GM12874 (cell line): ENCODE data around the gene GPR152.

Source experiments
- TF ChIP-seq, protein P1 (sequence below): IDR thresholded peaks from 2 replicates; pipeline ENCODE4 v1.5.1; 2011; ENCODE audit warnings: low read depth, mild to moderate bottlenecking, control low read depth, low read length, moderate library complexity; ENCODE audit not compliant: insufficient read depth

Gene GPR152

DNA sequence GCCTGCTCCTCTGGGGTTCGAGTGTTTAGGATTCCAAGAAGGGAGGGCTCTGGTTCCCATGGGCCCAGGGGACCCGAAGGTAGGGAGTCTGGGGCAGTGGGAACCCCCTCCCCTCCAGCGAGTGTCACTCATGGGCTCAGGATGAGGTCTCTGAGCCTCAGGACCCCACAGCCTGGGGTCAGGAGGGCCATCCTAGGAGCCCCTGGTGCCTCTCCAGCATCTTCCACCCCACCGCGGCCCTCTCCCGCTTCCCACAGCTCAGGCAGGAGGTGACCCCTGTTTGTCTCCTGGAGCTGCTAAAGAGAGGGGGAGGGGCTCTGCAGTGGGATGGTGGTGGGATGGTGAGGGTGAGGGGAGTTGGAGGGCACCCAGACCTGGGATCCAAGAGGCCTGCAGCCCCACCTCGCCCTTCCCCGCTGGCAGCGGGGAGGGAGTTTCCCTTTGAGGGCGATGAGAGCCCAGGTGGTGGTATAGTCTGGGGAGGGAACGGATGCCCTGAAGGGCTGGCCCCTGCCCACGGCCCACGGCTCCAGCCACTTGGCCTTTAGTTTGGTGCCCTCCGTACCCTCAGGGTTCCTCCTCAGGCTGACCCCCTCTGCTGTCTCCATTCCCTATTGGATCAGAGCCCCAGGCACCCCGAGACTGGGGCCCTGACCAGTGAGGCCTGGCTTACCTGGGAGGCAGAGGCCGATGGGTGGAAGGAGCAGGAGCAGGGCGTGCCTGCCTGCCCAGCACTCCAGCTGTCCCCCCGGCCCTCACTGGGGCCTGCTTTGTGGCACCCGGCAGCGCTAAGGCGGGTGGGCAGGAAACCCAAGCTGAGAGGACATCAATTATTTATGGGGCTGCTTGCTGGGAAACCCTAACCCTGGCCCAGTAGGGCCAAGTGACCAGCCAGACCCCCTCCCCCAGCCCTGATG lies 1.5 kb upstream of the GPR152 start:
- TF ChIP-seq, protein P1, sequence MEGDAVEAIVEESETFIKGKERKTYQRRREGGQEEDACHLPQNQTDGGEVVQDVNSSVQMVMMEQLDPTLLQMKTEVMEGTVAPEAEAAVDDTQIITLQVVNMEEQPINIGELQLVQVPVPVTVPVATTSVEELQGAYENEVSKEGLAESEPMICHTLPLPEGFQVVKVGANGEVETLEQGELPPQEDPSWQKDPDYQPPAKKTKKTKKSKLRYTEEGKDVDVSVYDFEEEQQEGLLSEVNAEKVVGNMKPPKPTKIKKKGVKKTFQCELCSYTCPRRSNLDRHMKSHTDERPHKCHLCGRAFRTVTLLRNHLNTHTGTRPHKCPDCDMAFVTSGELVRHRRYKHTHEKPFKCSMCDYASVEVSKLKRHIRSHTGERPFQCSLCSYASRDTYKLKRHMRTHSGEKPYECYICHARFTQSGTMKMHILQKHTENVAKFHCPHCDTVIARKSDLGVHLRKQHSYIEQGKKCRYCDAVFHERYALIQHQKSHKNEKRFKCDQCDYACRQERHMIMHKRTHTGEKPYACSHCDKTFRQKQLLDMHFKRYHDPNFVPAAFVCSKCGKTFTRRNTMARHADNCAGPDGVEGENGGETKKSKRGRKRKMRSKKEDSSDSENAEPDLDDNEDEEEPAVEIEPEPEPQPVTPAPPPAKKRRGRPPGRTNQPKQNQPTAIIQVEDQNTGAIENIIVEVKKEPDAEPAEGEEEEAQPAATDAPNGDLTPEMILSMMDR = no peak

DNA sequence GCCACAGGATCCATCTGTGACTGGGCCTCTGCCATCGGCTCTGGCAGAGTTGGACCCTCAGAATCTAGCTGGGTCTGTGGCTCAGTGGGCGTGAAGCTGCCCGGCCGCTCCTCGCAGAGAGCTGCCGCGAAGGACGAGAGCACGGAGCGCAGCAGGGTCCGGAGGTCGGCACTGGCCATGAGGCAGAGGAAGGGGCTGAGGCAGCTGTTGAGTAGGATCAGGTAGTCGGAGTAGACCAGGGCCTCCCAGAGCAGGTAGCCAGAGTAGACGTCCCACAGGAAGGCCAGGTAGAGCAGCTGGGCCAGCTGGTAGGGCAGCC lies 912 bp downstream of the GPR152 start:
- TF ChIP-seq, protein P1 = no peak

DNA sequence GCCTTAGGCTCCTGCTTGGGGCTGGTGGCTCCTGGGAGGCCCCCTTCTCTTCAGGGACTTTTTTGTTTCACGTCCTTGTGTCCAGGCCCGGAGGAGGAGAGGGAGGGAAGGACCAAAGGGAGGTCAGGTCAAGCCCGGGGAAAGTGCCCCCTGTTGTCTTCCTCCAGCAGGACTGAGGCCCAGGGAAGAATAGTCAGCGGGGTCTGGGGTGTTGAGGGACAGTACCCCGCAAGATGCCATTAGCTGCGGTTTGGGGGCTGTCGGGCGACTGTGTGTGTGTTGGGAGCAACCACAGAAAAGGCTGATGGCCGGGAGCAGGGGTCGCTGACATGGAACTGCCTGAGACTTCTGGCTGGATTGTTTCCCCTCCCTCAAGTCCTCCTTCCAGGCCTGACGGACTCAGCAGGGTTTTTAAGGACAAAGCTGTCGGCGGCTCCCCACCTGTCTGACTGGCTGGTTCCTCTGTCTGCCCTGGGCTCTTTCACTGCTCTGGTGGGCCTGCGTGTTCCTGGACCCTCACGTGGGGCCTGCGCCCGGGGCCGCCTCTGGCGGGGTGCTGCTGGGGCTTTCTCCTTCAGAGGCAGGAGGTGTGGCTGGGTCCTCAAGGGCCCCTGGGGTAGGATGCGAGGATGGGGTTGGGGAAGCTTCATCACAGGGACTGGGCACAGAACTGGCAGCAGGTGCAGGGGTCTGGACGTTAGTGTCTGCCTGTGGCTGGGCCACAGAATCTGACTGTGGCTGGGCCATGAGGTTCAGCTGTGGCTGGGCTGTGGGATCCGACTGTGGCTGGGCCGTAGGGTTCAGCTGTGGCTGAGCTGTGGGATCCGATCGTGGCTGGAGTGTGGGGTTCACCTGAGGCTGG lies 1.5 kb downstream of the GPR152 start:
- TF ChIP-seq, protein P1 = no peak

DNA sequence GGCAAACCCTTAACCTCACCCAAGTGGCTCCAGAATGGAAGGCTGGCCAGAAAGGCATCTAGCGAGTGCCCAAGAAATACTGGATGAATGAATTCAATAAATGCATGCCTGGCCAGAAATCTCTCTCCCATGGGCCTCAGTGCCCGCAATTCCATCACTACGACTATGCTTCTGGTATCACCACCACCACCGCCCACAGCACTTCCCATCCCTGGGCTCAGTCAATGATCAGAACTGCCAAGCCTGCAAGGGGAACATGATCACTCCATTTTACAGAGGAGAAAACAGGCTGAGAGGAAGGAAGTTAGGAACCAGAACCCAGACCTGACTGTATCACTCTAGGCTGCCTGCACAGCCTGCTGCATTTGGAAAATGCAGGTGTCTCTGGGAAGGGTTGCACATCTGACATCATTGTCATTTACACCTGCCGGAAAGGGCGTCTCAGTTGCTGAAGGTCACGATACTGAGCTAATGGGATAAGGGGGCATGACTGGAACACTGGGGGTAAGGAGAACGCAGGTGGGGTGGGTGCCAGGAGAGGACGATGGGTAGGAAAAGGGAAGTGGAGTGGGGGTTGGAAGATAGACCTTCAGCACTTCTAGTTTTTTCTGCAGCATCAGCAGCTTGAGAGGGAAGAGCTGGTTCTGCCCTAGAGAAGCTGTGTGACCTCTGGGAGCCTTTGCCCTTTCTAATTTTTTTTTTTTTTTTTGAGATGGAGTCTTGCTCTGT lies 3.2 kb downstream of the GPR152 start:
- TF ChIP-seq, protein P1 = no peak

DNA sequence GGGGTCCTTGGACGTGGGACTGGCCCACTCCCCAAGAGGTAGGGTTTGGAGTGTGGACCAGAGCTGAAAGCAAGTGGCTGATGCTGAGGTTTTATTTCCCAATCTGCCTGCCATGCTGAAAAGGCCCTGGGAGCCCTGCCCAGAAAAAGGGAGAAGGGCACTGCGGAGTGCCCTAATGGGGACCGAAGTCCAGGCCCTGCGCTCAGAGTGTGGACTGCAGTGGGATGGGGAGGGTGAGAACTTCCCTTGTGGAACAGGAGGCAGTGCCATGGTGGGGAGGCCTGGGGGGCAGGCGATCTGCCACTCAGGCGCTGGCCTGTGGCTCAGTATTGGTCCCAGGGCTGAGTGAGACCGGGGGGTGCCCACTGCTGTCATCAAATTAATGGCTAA lies 4.3 kb downstream of the GPR152 start:
- TF ChIP-seq, protein P1 = no peak

DNA sequence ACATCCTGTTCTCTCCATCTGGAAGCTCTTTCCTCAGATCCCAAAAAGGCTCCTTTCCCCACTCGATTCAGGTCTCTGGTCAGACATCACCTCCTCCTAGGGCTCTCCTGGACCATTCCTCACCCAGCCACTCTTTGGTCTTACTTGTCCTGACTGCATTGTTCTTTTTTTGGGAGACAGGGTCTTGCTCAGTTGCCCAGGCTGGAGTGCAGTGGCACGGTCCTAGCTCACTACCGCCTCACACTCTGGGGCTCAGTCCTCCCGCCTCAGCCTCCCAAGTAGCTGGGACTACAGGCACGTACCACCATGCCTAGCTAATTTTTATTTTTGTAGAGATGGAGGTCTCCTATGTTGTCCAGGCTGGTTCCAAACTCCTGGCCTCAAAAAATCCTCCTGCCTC lies 7.0 kb downstream of the GPR152 start:
- TF ChIP-seq, protein P1 = no peak
